Fibroblast of the aortic adventitia (primary cell): Measurements from ENCODE around the gene MCOLN3. TPM values are rescaled to one million over a fixed set of nuclear protein-coding genes. Genes with fewer than 3 reads are reported as not detected.
"Not testable (repeated sequence)": the region's sequence is repeated elsewhere in the genome, so short reads cannot be mapped to it uniquely, and the experiment has no call there.

Experiments
- DNase-seq: peaks from one replicate; pipeline ENCODE4 v3.0.0-alpha.2; 2010; ENCODE audit warnings: low read depth
- H3K4me3 ChIP-seq: 2 replicates; pipeline ENCODE4 v1.5.1; 2011; ENCODE audit warnings: low read depth, mild to moderate bottlenecking, control low read depth, low read length, moderate library complexity
- CTCF ChIP-seq: IDR thresholded peaks from 2 replicates; pipeline ENCODE4 v1.5.1; 2011; ENCODE audit warnings: mild to moderate bottlenecking, low read length, control low read depth, inconsistent platforms; ENCODE audit not compliant: insufficient read depth
- total RNA-seq: library from RNA; depleted of rRNA; stranded (reverse); fragments of >200 nt; gene quantifications from 2 replicates; pipeline ENCODE4 v1.2.3, GENCODE V29; 2012; ENCODE audit warnings: low replicate concordance

Gene MCOLN3
- total RNA-seq, 1 donor = 2.3 TPM

- H3K4me3 ChIP-seq = no peak overlapping the region
These were observed 28.3 kb downstream of the MCOLN3 start for GRCh38 chr1:85019994-85020393.

GRCh38 chr1:85015826-85016225 lies 32.5 kb downstream of the MCOLN3 start:
- no peak for TF ChIP-seq CTCF
- no peak for DNase-seq

More at GRCh38 chr1:85019994-85020393, 28.3 kb downstream of the MCOLN3 start:
- peak; percentile 19 for DNase-seq
- TF ChIP-seq CTCF = no peak

GRCh38 chr1:85005641-85006040 lies 42.7 kb downstream of the MCOLN3 start:
- not testable (repeated sequence) for DNase-seq, H3K4me3 ChIP-seq

More at GRCh38 chr1:85015826-85016225, 32.5 kb downstream of the MCOLN3 start:
- H3K4me3 ChIP-seq = no peak overlapping the region

- TF ChIP-seq CTCF = no peak
- no peak for DNase-seq
- no peak overlapping the region for H3K4me3 ChIP-seq
These were observed 46.6 kb downstream of the MCOLN3 start for GRCh38 chr1:85001742-85002141.

GRCh38 chr1:84998642-84999280 lies 49.5 kb downstream of the MCOLN3 start:
- no peak overlapping the region for H3K4me3 ChIP-seq
- no peak for DNase-seq
- no peak for TF ChIP-seq CTCF

- TF ChIP-seq CTCF = no peak
- H3K4me3 ChIP-seq = peak overlapping the region; percentile 72
- DNase-seq = peak; percentile 9
These were observed 50.4 kb downstream of the MCOLN3 start for GRCh38 chr1:84997667-84998600.
